ENCODE measurements around the gene NUP214. TPM values are rescaled to one million over a fixed set of nuclear protein-coding genes. Genes with fewer than 3 reads are reported as not detected.

Gene NUP214
- total RNA-seq, 1 donor, result 16.4 TPM

- DNase-seq (ENCODE audit: low read depth), result peak; percentile 24
These were observed 157.5 kb downstream of the NUP214 start for GRCh38 chr9:131282688-131283422.

More at GRCh38 chr9:131282688-131283422, 157.5 kb downstream of the NUP214 start:
- H3K4me3 ChIP-seq (ENCODE audit: low read depth, low read length), result no peak overlapping the region
- TF ChIP-seq, protein P1, sequence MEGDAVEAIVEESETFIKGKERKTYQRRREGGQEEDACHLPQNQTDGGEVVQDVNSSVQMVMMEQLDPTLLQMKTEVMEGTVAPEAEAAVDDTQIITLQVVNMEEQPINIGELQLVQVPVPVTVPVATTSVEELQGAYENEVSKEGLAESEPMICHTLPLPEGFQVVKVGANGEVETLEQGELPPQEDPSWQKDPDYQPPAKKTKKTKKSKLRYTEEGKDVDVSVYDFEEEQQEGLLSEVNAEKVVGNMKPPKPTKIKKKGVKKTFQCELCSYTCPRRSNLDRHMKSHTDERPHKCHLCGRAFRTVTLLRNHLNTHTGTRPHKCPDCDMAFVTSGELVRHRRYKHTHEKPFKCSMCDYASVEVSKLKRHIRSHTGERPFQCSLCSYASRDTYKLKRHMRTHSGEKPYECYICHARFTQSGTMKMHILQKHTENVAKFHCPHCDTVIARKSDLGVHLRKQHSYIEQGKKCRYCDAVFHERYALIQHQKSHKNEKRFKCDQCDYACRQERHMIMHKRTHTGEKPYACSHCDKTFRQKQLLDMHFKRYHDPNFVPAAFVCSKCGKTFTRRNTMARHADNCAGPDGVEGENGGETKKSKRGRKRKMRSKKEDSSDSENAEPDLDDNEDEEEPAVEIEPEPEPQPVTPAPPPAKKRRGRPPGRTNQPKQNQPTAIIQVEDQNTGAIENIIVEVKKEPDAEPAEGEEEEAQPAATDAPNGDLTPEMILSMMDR (IDR thresholded peaks at IDR 0.05; ENCODE audit: insufficient read depth, low read depth, low read length), result no peak

Small RNA genes lying within 50 kb of the gene (small RNA-seq; reads per million reads assigned to genes)
- gene RNU6-881P, result not detected

Other genes with a start within 250 kb of the NUP214 start
- gene QRFP, start 228.8 kb upstream of the NUP214 start, total RNA-seq, result not detected in 2 replicates
- gene FIBCD1, start 186.3 kb upstream of the NUP214 start, total RNA-seq, result 4.3 and 19.3 TPM in 2 replicates
- 0.43 and 1.3 TPM in 2 replicates for gene LAMC3, start 116.4 kb upstream of the NUP214 start, total RNA-seq
- gene AIF1L, start 29.1 kb upstream of the NUP214 start, total RNA-seq, result 0.32 and 0.43 TPM in 2 replicates
- gene FAM78A, start 150.9 kb downstream of the NUP214 start, total RNA-seq, result under 0.01 and 0.43 TPM in 2 replicates
- 8.2 and 10.0 TPM in 2 replicates for gene PLPP7, start 164.1 kb downstream of the NUP214 start, total RNA-seq